Measurements from ENCODE around the gene CTSK.
A peak's percentile ranks its signal among the peaks of the same experiment; 100 is the strongest.
"Not testable (repeated sequence)": the region's sequence is repeated elsewhere in the genome, so short reads cannot be mapped to it uniquely, and the experiment has no call there.

Gene CTSK

GRCh38 chr1:150789396-150789795 is 18.7 kb downstream of the CTSK start:
- no peak overlapping the region for H3K27ac ChIP-seq (ENCODE audit: low read depth, low read length)
- no peak overlapping the region for H3K9ac ChIP-seq (ENCODE audit: low read length in 5 of 5)
- H3K27me3 ChIP-seq (ENCODE audit: control insufficient read depth in 5 of 5, insufficient read depth in 4 of 5, low read length in 5 of 5): no peaks in the 10 kb centered on the region
- H3K9me3 ChIP-seq (ENCODE audit: control insufficient read depth in 5 of 5, low read length in 5 of 5): no peaks in the 10 kb centered on the region
- H3K4me1 ChIP-seq (ENCODE audit: control insufficient read depth in 5 of 5, insufficient read depth in 5 of 5, low read length in 5 of 5): peaks cover 0 to 6% (median 0%) of the 10 kb centered on the region in 5 donors
- peaks cover 0 to 2% (median 0%) of the 10 kb centered on the region in 5 donors for H3K36me3 ChIP-seq (ENCODE audit: control insufficient read depth in 5 of 5, insufficient read depth in 5 of 5, low read length in 5 of 5)
- H3K4me3 ChIP-seq (ENCODE audit: low read depth in 1 of 5, low read length in 5 of 5): no peak overlapping the region

GRCh38 chr1:150788946-150789345 is 19.1 kb downstream of the CTSK start:
- Histone ChIP-seq H3K9ac (ENCODE audit: low read length in 5 of 5) (no peak overlapping the region), H3K27me3 (ENCODE audit: control insufficient read depth in 5 of 5, insufficient read depth in 4 of 5, low read length in 5 of 5) (no peaks in the 10 kb centered on the region), H3K9me3 (ENCODE audit: control insufficient read depth in 5 of 5, low read length in 5 of 5) (no peaks in the 10 kb centered on the region), H3K4me1 (ENCODE audit: control insufficient read depth in 5 of 5, insufficient read depth in 5 of 5, low read length in 5 of 5) (peaks cover 0 to 6% (median 0%) of the 10 kb centered on the region in 5 donors), H3K36me3 (ENCODE audit: control insufficient read depth in 5 of 5, insufficient read depth in 5 of 5, low read length in 5 of 5) (no peaks in the 10 kb centered on the region), H3K27ac (ENCODE audit: low read depth, low read length) (no peak overlapping the region), H3K4me3 (ENCODE audit: low read depth in 1 of 5, low read length in 5 of 5) (no peak overlapping the region)

GRCh38 chr1:150787455-150787854 is 20.6 kb downstream of the CTSK start:
- H3K4me3 ChIP-seq (ENCODE audit: low read depth in 1 of 5, low read length in 5 of 5): no peak overlapping the region
- H3K4me1 ChIP-seq (ENCODE audit: control insufficient read depth in 5 of 5, insufficient read depth in 5 of 5, low read length in 5 of 5): peaks cover 0 to 6% (median 0%) of the 10 kb centered on the region in 5 donors
- no peaks in the 10 kb centered on the region for H3K9me3 ChIP-seq (ENCODE audit: control insufficient read depth in 5 of 5, low read length in 5 of 5)
- H3K27me3 ChIP-seq (ENCODE audit: control insufficient read depth in 5 of 5, insufficient read depth in 4 of 5, low read length in 5 of 5): no peaks in the 10 kb centered on the region
- H3K36me3 ChIP-seq (ENCODE audit: control insufficient read depth in 5 of 5, insufficient read depth in 5 of 5, low read length in 5 of 5): no peaks in the 10 kb centered on the region
- no peak overlapping the region for H3K9ac ChIP-seq (ENCODE audit: low read length in 5 of 5)
- H3K27ac ChIP-seq (ENCODE audit: low read depth, low read length): no peak overlapping the region

GRCh38 chr1:150780510-150780909 is 27.6 kb downstream of the CTSK start:
- H3K9me3 ChIP-seq (ENCODE audit: control insufficient read depth in 5 of 5, low read length in 5 of 5): no peaks in the 10 kb centered on the region
- no peak overlapping the region for H3K4me3 ChIP-seq (ENCODE audit: low read depth in 1 of 5, low read length in 5 of 5)
- no peak overlapping the region for H3K27ac ChIP-seq (ENCODE audit: low read depth, low read length)
- no peaks in the 10 kb centered on the region for H3K27me3 ChIP-seq (ENCODE audit: control insufficient read depth in 5 of 5, insufficient read depth in 4 of 5, low read length in 5 of 5)
- H3K9ac ChIP-seq (ENCODE audit: low read length in 5 of 5): no peak overlapping the region
- H3K36me3 ChIP-seq (ENCODE audit: control insufficient read depth in 5 of 5, insufficient read depth in 5 of 5, low read length in 5 of 5): no peaks in the 10 kb centered on the region
- H3K4me1 ChIP-seq (ENCODE audit: control insufficient read depth in 5 of 5, insufficient read depth in 5 of 5, low read length in 5 of 5): peaks cover 0 to 3% (median 0%) of the 10 kb centered on the region in 5 donors

- Histone ChIP-seq H3K27ac (ENCODE audit: low read depth, low read length) (no peak overlapping the region), H3K4me3 (ENCODE audit: low read depth in 1 of 5, low read length in 5 of 5) (no peak overlapping the region), H3K36me3 (ENCODE audit: control insufficient read depth in 5 of 5, insufficient read depth in 5 of 5, low read length in 5 of 5) (no peaks in the 10 kb centered on the region), H3K27me3 (ENCODE audit: control insufficient read depth in 5 of 5, insufficient read depth in 4 of 5, low read length in 5 of 5) (no peaks in the 10 kb centered on the region), H3K9me3 (ENCODE audit: control insufficient read depth in 5 of 5, low read length in 5 of 5) (no peaks in the 10 kb centered on the region), H3K4me1 (ENCODE audit: control insufficient read depth in 5 of 5, insufficient read depth in 5 of 5, low read length in 5 of 5) (peaks cover 0 to 3% (median 0%) of the 10 kb centered on the region in 5 donors), H3K9ac (ENCODE audit: low read length in 5 of 5) (no peak overlapping the region)
These were observed 29.7 kb downstream of the CTSK start for GRCh38 chr1:150778409-150778808.

- no peaks in the 10 kb centered on the region for H3K27me3 ChIP-seq (ENCODE audit: control insufficient read depth in 5 of 5, insufficient read depth in 4 of 5, low read length in 5 of 5)
- H3K27ac ChIP-seq (ENCODE audit: low read depth, low read length): no peak overlapping the region
- no peak overlapping the region for H3K4me3 ChIP-seq (ENCODE audit: low read depth in 1 of 5, low read length in 5 of 5)
- no peaks in the 10 kb centered on the region for H3K9me3 ChIP-seq (ENCODE audit: control insufficient read depth in 5 of 5, low read length in 5 of 5)
- H3K9ac ChIP-seq (ENCODE audit: low read length in 5 of 5): no peak overlapping the region
- peaks cover 0 to 3% (median 0%) of the 10 kb centered on the region in 5 donors for H3K4me1 ChIP-seq (ENCODE audit: control insufficient read depth in 5 of 5, insufficient read depth in 5 of 5, low read length in 5 of 5)
- H3K36me3 ChIP-seq (ENCODE audit: control insufficient read depth in 5 of 5, insufficient read depth in 5 of 5, low read length in 5 of 5): no peaks in the 10 kb centered on the region
These were observed 30.5 kb downstream of the CTSK start for GRCh38 chr1:150777544-150777943.

- not testable (repeated sequence) for H3K27me3 ChIP-seq (ENCODE audit: control insufficient read depth in 5 of 5, insufficient read depth in 4 of 5, low read length in 5 of 5); H3K9me3 ChIP-seq (ENCODE audit: control insufficient read depth in 5 of 5, low read length in 5 of 5); H3K4me1 ChIP-seq (ENCODE audit: control insufficient read depth in 5 of 5, insufficient read depth in 5 of 5, low read length in 5 of 5); H3K36me3 ChIP-seq (ENCODE audit: control insufficient read depth in 5 of 5, insufficient read depth in 5 of 5, low read length in 5 of 5); H3K9ac ChIP-seq (ENCODE audit: low read length in 5 of 5); H3K27ac ChIP-seq (ENCODE audit: low read depth, low read length); H3K4me3 ChIP-seq (ENCODE audit: low read depth in 1 of 5, low read length in 5 of 5)
These were observed 32.0 kb downstream of the CTSK start for GRCh38 chr1:150775931-150776505.

GRCh38 chr1:150775276-150775675 is 32.8 kb downstream of the CTSK start:
- Histone ChIP-seq H3K9ac (ENCODE audit: low read length in 5 of 5) (no peak overlapping the region), H3K9me3 (ENCODE audit: control insufficient read depth in 5 of 5, low read length in 5 of 5) (no peaks in the 10 kb centered on the region), H3K27me3 (ENCODE audit: control insufficient read depth in 5 of 5, insufficient read depth in 4 of 5, low read length in 5 of 5) (no peaks in the 10 kb centered on the region), H3K4me3 (ENCODE audit: low read depth in 1 of 5, low read length in 5 of 5) (no peak overlapping the region), H3K4me1 (ENCODE audit: control insufficient read depth in 5 of 5, insufficient read depth in 5 of 5, low read length in 5 of 5) (peaks cover 0 to 3% (median 0%) of the 10 kb centered on the region in 5 donors), H3K36me3 (ENCODE audit: control insufficient read depth in 5 of 5, insufficient read depth in 5 of 5, low read length in 5 of 5) (no peaks in the 10 kb centered on the region), H3K27ac (ENCODE audit: low read depth, low read length) (no peak overlapping the region)

GRCh38 chr1:150772326-150772725 is 35.7 kb downstream of the CTSK start:
- no peaks in the 10 kb centered on the region for H3K36me3 ChIP-seq (ENCODE audit: control insufficient read depth in 5 of 5, insufficient read depth in 5 of 5, low read length in 5 of 5)
- no peaks in the 10 kb centered on the region for H3K4me1 ChIP-seq (ENCODE audit: control insufficient read depth in 5 of 5, insufficient read depth in 5 of 5, low read length in 5 of 5)
- no peak overlapping the region for H3K27ac ChIP-seq (ENCODE audit: low read depth, low read length)
- no peaks in the 10 kb centered on the region for H3K9me3 ChIP-seq (ENCODE audit: control insufficient read depth in 5 of 5, low read length in 5 of 5)
- H3K9ac ChIP-seq (ENCODE audit: low read length in 5 of 5): no peak overlapping the region
- H3K4me3 ChIP-seq (ENCODE audit: low read depth in 1 of 5, low read length in 5 of 5): no peak overlapping the region
- no peaks in the 10 kb centered on the region for H3K27me3 ChIP-seq (ENCODE audit: control insufficient read depth in 5 of 5, insufficient read depth in 4 of 5, low read length in 5 of 5)

- not testable (repeated sequence) for H3K27ac ChIP-seq (ENCODE audit: low read depth, low read length); H3K4me3 ChIP-seq (ENCODE audit: low read depth in 1 of 5, low read length in 5 of 5); H3K27me3 ChIP-seq (ENCODE audit: control insufficient read depth in 5 of 5, insufficient read depth in 4 of 5, low read length in 5 of 5); H3K9ac ChIP-seq (ENCODE audit: low read length in 5 of 5); H3K36me3 ChIP-seq (ENCODE audit: control insufficient read depth in 5 of 5, insufficient read depth in 5 of 5, low read length in 5 of 5); H3K9me3 ChIP-seq (ENCODE audit: control insufficient read depth in 5 of 5, low read length in 5 of 5)
- peaks cover 0 to 15% (median 7%) of the 10 kb centered on the region in 5 donors for H3K4me1 ChIP-seq (ENCODE audit: control insufficient read depth in 5 of 5, insufficient read depth in 5 of 5, low read length in 5 of 5)
These were observed 40.4 kb downstream of the CTSK start for GRCh38 chr1:150767704-150768103.

- peak overlapping the region in 4 of 5 donors; percentile 54 to 77 (median 66) for H3K4me3 ChIP-seq (ENCODE audit: low read depth in 1 of 5, low read length in 5 of 5)
These were observed 42.1 kb downstream of the CTSK start for GRCh38 chr1:150765977-150766301.

More at GRCh38 chr1:150765977-150766301, 42.1 kb downstream of the CTSK start:
- H3K36me3 ChIP-seq (ENCODE audit: control insufficient read depth in 5 of 5, insufficient read depth in 5 of 5, low read length in 5 of 5); H3K27me3 ChIP-seq (ENCODE audit: control insufficient read depth in 5 of 5, insufficient read depth in 4 of 5, low read length in 5 of 5); H3K9me3 ChIP-seq (ENCODE audit: control insufficient read depth in 5 of 5, low read length in 5 of 5): not testable (repeated sequence)
- Histone ChIP-seq H3K27ac (ENCODE audit: low read depth, low read length) (peak overlapping the region; percentile 68), H3K4me1 (ENCODE audit: control insufficient read depth in 5 of 5, insufficient read depth in 5 of 5, low read length in 5 of 5) (peaks cover 0 to 16% (median 7%) of the 10 kb centered on the region in 5 donors), H3K9ac (ENCODE audit: low read length in 5 of 5) (peak overlapping the region in 3 of 5 donors; percentile 79 to 84 (median 80))

Data from subcutaneous abdominal adipose tissue (tissue), 5 donors.